Natural killer cell treated with Interleukin-12 subunit alpha and Interleukin-12 subunit beta and Interleukin-15 and Interleukin-18, amount 100 ng/mL, for 72 hours (primary cell): ENCODE results near the gene MAPK9. TPM values are rescaled to one million over a fixed set of nuclear protein-coding genes. Genes with fewer than 3 reads are reported as not detected.
"Not testable (repeated sequence)": the region's sequence is repeated elsewhere in the genome, so short reads cannot be mapped to it uniquely, and the experiment has no call there.

Experiments
- ATAC-seq, 2 donors: fragments of 150-1000 bp; cut with Tn5 transposase in 1 of 2; sonication (Bioruptor Pico), chemical (Tn5 transposase) in 1 of 2; 2 replicates each; pipeline ENCODE4 v1.10.0; 2021
- DNase-seq: peaks from one replicate; pipeline ENCODE4 v3.0.0; 2022; ENCODE audit warnings: low spot score
- H3K27ac Mint-ChIP-seq, 2 donors: 1 replicate in 1 of 2; 2 replicates in 1 of 2; pipeline ENCODE4 v1.8.0; 2022; ENCODE audit warnings: mixed read lengths in 2 of 2, mild to moderate bottlenecking in 1 of 2, moderate library complexity in 1 of 2
- H3K27me3 Mint-ChIP-seq, 2 donors: 1 replicate in 1 of 2; 2 replicates in 1 of 2; pipeline ENCODE4 v1.8.0; 2022; ENCODE audit warnings: mixed read lengths in 2 of 2
- H3K36me3 Mint-ChIP-seq: one replicate; pipeline ENCODE4 v1.8.0; 2022; ENCODE audit warnings: mixed read lengths
- H3K4me1 Mint-ChIP-seq, 2 donors: 1 replicate in 1 of 2; 2 replicates in 1 of 2; pipeline ENCODE4 v1.8.0; 2022; ENCODE audit warnings: low read depth in 2 of 2, mixed read lengths in 2 of 2, mild to moderate bottlenecking in 1 of 2
- H3K4me3 Mint-ChIP-seq: one replicate; pipeline ENCODE4 v1.8.0; 2022; ENCODE audit warnings: mixed read lengths
- H3K9me3 Mint-ChIP-seq: 2 replicates; pipeline ENCODE4 v1.8.0; 2022; ENCODE audit warnings: mixed read lengths
- total RNA-seq, 2 donors: library from RNA; stranded (reverse); gene quantifications; one replicate each; pipeline ENCODE4 v1.2.3, GENCODE V29; 2022

Gene MAPK9
- total RNA-seq, 2 donors from 2014 or later, result 41.2 to 47.0 TPM

DNA sequence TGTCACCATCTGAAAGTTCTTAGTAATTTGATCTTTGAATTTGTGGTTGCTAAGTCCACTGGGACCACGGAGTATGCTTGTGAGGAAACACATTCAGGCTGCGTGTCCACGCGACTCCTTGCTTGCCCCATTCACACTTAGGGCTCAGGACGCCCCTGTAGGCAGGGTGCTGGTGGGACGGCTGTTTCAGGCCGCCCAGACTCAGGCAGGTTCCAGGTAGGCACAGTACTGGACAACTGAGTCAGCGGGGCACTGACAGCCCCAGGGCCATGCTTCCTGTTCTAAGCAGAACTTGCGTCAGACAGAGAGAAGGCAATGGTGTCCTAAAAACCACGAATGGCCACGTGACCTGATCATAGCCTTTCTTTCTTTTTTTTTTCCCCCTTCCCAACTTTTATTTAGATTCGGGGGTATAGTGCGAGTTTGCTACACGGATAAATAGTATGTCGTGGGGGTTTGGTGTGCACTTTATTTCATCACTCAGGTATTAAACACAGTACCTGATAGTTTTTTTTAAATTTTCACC, 75.2 kb downstream of the MAPK9 start:
- peaks cover 11 to 14% of the 10 kb centered on the region in 2 donors for H3K27me3 Mint-ChIP-seq
- H3K27ac Mint-ChIP-seq, result no peak overlapping the region
- no peak for ATAC-seq
- no peaks in the 10 kb centered on the region for H3K4me1 Mint-ChIP-seq
- no peak overlapping the region for H3K4me3 Mint-ChIP-seq
- peaks cover 24% of the 10 kb centered on the region for H3K9me3 Mint-ChIP-seq
- peaks cover 28% of the 10 kb centered on the region for H3K36me3 Mint-ChIP-seq
- no peak for DNase-seq

GRCh38 chr5:180215783-180216630, 75.9 kb downstream of the MAPK9 start:
- ATAC-seq, result no peak
- Mint-ChIP-seq H3K36me3 (peaks cover 28% of the 10 kb centered on the region), H3K9me3 (peaks cover 24% of the 10 kb centered on the region), H3K4me1 (no peaks in the 10 kb centered on the region), H3K4me3 (no peak overlapping the region), H3K27ac (no peak overlapping the region), H3K27me3 (peaks cover 11 to 15% of the 10 kb centered on the region in 2 donors)
- no peak for DNase-seq

- H3K27ac Mint-ChIP-seq, result no peak overlapping the region
- H3K4me3 Mint-ChIP-seq, result no peak overlapping the region
- H3K36me3 Mint-ChIP-seq, result peaks cover 25% of the 10 kb centered on the region
These were observed 76.8 kb downstream of the MAPK9 start for GRCh38 chr5:180214870-180215770.

DNA sequence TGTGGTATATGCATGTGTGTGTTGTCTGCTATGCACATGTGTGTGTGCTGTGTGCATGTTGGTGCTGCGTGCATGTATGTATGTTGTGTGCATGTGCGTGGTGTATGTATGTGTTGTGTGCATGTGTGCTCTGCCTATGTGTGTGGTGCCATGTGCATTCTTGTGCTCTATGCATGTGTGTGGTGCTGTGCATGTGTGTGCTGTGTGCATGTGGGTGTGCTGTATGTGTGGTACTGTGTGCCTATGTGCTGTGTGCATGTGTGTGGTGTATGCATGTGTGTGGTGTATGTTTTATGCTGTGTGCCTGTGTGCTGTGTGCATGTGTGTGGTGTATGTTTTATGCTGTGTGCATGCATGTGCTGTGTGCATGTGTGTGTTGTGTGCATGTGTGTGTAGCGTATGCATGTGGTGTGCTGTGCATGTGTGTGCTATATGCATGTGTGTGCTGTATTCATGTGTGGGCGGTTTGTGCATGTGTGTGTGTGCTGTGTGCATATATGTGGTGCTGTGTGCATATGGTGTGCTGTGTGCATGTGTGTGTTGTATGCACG, 78.2 kb downstream of the MAPK9 start:
- no peak for ATAC-seq
- H3K9me3 Mint-ChIP-seq, result peaks cover 7% of the 10 kb centered on the region
- no peak overlapping the region for H3K4me3 Mint-ChIP-seq

More at GRCh38 chr5:180214870-180215770, 76.8 kb downstream of the MAPK9 start:
- Mint-ChIP-seq H3K9me3 (peaks cover 21% of the 10 kb centered on the region), H3K4me1 (no peaks in the 10 kb centered on the region), H3K27me3 (peaks cover 15% of the 10 kb centered on the region in 2 donors)
- ATAC-seq (no peak), DNase-seq (no peak)

GRCh38 chr5:180213256-180213600, 78.7 kb downstream of the MAPK9 start:
- Mint-ChIP-seq H3K4me1 (peaks cover 3% of the 10 kb centered on the region in 2 donors), H3K27ac (no peak overlapping the region), H3K9me3 (peaks cover 4% of the 10 kb centered on the region), H3K36me3 (peaks cover 8% of the 10 kb centered on the region), H3K4me3 (no peak overlapping the region), H3K27me3 (peaks cover 18 to 20% of the 10 kb centered on the region in 2 donors)
- DNase-seq (no peak), ATAC-seq (no peak)

More for the DNA sequence above, 78.2 kb downstream of the MAPK9 start:
- no peaks in the 10 kb centered on the region for H3K4me1 Mint-ChIP-seq
- H3K27ac Mint-ChIP-seq, result no peak overlapping the region
- no peak for DNase-seq
- H3K27me3 Mint-ChIP-seq, result peaks cover 15% of the 10 kb centered on the region in 2 donors
- H3K36me3 Mint-ChIP-seq, result peaks cover 13% of the 10 kb centered on the region

DNA sequence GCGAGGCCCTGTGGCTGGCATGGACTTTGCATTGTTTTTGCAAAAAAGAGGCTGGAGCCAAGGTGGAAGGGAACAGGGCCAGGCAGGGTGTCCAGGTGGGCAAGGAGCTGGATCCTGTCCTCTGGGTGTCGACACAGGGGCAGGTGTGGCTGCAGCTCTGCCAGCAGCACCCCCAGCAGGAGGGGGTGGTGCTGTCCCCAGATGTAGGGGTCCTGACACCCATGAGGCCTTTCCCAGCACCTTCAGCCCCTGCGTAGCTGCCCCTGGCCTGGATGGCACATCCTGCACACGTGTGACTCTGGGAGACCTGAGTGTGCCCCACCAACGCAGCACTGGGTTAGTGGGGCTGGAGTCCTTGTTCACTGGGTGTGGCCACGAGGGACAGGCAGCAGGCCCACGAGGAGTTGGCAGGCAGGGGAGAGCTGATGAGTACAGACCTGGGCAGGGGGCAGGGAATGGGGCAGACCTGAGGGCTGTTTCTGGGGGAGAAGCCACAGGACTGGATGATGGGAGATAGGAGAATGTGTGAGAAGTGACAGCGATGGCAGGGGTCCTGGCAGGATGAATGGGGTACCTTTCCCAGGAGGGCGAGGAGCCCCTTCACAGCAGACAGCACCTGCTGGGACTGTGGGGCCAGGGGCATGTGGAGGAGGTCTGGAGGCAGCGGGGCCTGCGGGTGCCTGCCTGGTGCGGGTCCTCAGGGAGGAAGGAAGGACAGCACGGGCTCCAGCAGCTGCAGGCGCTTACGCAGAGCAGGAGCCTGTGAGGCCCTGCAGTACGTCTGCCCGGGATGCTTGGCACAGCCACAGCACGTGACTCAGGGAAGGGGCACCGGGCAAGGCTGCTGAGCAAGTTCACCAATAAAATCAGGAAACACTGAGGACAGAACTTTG, 79.3 kb downstream of the MAPK9 start:
- Mint-ChIP-seq H3K9me3 (peaks cover 4% of the 10 kb centered on the region), H3K27me3 (peaks cover 24 to 26% of the 10 kb centered on the region in 2 donors), H3K4me1 (peaks cover 4% of the 10 kb centered on the region in 2 donors), H3K36me3 (peaks cover 6% of the 10 kb centered on the region), H3K4me3 (no peak overlapping the region), H3K27ac (no peak overlapping the region)
- DNase-seq (no peak), ATAC-seq (no peak)

DNA sequence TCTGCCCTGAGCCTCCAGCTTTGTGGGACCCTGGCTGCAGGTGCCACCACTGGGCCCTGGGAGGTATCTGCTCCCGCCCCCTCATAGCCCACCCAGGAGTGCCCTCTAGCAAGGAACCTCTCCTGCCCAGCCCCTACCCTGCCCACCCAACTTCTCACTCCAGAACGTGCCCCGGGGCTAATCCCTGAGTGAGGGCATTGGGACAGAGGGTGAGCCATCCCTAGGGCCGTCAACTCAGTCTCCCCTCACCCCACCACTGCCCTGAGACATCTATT, 80.2 kb downstream of the MAPK9 start:
- no peak overlapping the region for H3K27ac Mint-ChIP-seq
- no peak for DNase-seq
- peaks cover 6% of the 10 kb centered on the region for H3K36me3 Mint-ChIP-seq
- no peak overlapping the region for H3K4me3 Mint-ChIP-seq
- peaks cover 28 to 34% of the 10 kb centered on the region in 2 donors for H3K27me3 Mint-ChIP-seq
- H3K9me3 Mint-ChIP-seq, result peaks cover 4% of the 10 kb centered on the region
- peaks cover 4% of the 10 kb centered on the region in 2 donors for H3K4me1 Mint-ChIP-seq
- ATAC-seq, result no peak

- Mint-ChIP-seq H3K4me1 (peaks cover 4% of the 10 kb centered on the region in 2 donors), H3K4me3 (no peak overlapping the region), H3K9me3 (peaks cover 4% of the 10 kb centered on the region), H3K27ac (no peak overlapping the region), H3K36me3 (peaks cover 6% of the 10 kb centered on the region), H3K27me3 (peaks cover 30 to 39% of the 10 kb centered on the region in 2 donors)
- DNase-seq (no peak), ATAC-seq (no peak)
These were observed 80.7 kb downstream of the MAPK9 start for GRCh38 chr5:180210961-180211760.

- not testable (repeated sequence) for H3K36me3 Mint-ChIP-seq, DNase-seq, H3K27ac Mint-ChIP-seq, ATAC-seq, H3K4me3 Mint-ChIP-seq, H3K9me3 Mint-ChIP-seq, H3K4me1 Mint-ChIP-seq
- H3K27me3 Mint-ChIP-seq, result peaks cover 30 to 39% of the 10 kb centered on the region in 2 donors
These were observed 81.8 kb downstream of the MAPK9 start for GRCh38 chr5:180210077-180210476.

DNA sequence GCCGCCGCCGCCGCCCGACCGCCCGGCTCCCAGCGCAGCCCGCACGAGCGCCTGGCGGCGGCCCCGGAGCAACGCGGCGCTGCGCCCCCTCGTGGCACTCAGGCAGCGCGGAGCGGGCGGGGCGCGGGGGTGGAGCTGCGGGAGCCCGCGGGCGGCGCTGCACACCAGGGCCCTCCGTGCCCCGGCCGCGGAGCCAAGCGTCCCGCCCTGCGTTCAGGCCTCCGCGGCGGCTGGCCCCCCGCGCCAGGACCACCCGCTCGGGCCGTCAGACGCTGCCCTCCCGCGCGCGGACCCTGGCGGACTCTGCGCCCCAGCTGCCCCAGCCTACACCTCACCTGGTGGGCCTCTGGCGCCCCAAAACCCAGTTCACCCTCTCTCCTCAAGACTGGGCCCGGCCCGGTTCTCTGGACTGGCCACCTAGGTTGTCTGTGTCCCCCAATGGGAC, 82.7 kb downstream of the MAPK9 start, which contains the start of gene RASGEF1C:
Gene RASGEF1C, minus strand, starts transcription at position 75 of the 445 bp plus-strand sequence. CDS start 71,159 bp downstream, outside the sequence.
- Mint-ChIP-seq H3K4me1 (peaks cover 4% of the 10 kb centered on the region in 2 donors), H3K4me3 (peak within 1 kb of the TSS; percentile 24), H3K27me3 (peaks cover 32 to 38% of the 10 kb centered on the region in 2 donors), H3K9me3 (peaks cover 4% of the 10 kb centered on the region), H3K36me3 (peaks cover 6% of the 10 kb centered on the region), H3K27ac (no peak within 1 kb of the TSS)
- peak; percentile 88 to 92 for ATAC-seq
- peak; percentile 71 for DNase-seq

DNA sequence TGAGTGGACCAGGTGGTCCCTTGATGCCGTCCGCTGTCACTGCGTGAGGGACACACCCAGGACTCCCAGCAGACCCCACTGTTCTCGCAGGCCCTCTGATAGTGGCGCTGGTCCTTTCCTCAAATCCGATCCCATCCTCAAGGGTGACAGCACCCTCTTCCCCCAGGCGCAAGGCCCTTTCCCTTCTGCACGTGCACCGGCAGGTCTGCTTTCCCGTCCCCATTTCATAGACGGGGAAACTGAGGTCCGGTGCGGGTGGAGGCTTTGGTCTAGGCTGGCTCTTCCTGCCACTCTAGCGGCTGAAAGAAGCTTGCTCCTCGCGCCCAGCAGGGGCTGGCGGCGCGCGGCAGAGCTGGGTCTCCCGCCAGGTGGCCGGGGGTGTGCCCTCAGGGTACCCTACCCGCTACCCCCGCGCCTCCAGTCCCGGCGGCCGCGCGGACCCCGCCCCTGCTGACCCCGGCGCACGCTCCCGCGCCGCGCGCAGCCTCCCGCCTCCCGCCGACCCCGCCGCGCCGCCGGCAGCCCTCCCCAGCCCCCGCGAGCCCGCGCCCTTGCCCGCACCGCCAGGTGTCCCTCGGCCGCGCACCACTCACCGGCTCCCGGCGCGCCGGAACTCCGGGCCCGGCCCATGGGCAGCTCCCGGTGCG, 83.3 kb downstream of the MAPK9 start:
- peaks cover 29 to 32% of the 10 kb centered on the region in 2 donors for H3K27me3 Mint-ChIP-seq

GRCh38 chr5:180208038-180208434, 83.8 kb downstream of the MAPK9 start:
- Mint-ChIP-seq H3K27ac (no peak overlapping the region), H3K9me3 (no peaks in the 10 kb centered on the region), H3K36me3 (no peaks in the 10 kb centered on the region), H3K4me1 (peaks cover 4% of the 10 kb centered on the region in 2 donors), H3K4me3 (peak overlapping the region; percentile 24), H3K27me3 (peaks cover 29 to 31% of the 10 kb centered on the region in 2 donors)
- no peak for ATAC-seq
- no peak for DNase-seq

More for the DNA sequence above, 83.3 kb downstream of the MAPK9 start:
- Mint-ChIP-seq H3K27ac (no peak overlapping the region), H3K9me3 (no peaks in the 10 kb centered on the region), H3K4me3 (peak overlapping the region; percentile 24), H3K36me3 (peaks cover under 1% of the 10 kb centered on the region), H3K4me1 (peaks cover 4% of the 10 kb centered on the region in 2 donors)
- ATAC-seq, result peak; percentile 21 to 41
- no peak for DNase-seq
